Activated naive CD8-positive, alpha-beta T cell treated with anti-CD3 and anti-CD28 coated beads, Interleukin-2, amount 10 ng/mL, durations not matched to agents 7 days and 5 days (primary cell): Measurements from ENCODE around the gene CCL25. TPM values are rescaled to one million over a fixed set of nuclear protein-coding genes. Genes with fewer than 3 reads are reported as not detected.

Experiments
- total RNA-seq, 2 experiments: library from RNA; stranded (reverse); gene quantifications; one replicate each; pipeline ENCODE4 v1.2.3, GENCODE V29; 2021

The CCL25 gene
- total RNA-seq, 2 experiments from 2014 or later: 15.9 to 19.0 TPM

Other genes starting within 250 kb of the CCL25 start
- 10 to 100 TPM in 1 of 2 experiments, 1 to 10 TPM in 1; 9.6 to 10.4 TPM for gene EVI5L, start 222.5 kb upstream of the CCL25 start, total RNA-seq
- gene PRR36, start 178.4 kb upstream of the CCL25 start, total RNA-seq: under 1 TPM; 0.40 to 0.78 TPM
- not detected for gene LRRC8E, start 164.2 kb upstream of the CCL25 start, total RNA-seq
- 10 to 100 TPM; 46.8 to 46.9 TPM for gene MAP2K7, start 148.9 kb upstream of the CCL25 start, total RNA-seq
- gene TGFBR3L, start 137.9 kb upstream of the CCL25 start, total RNA-seq: 1 to 10 TPM; 2.2 to 3.6 TPM
- 10 to 100 TPM; 18.3 to 20.7 TPM for gene SNAPC2, start 132.4 kb upstream of the CCL25 start, total RNA-seq
- not detected for gene CTXN1, start 126.6 kb upstream of the CCL25 start, total RNA-seq
- gene TIMM44, start 109.1 kb upstream of the CCL25 start, total RNA-seq: 10 to 100 TPM; 66.6 to 67.8 TPM
- 10 to 100 TPM; 90.9 to 91.5 TPM for gene ELAVL1, start 47.1 kb upstream of the CCL25 start, total RNA-seq
- under 1 TPM; 0.03 to 0.50 TPM for gene FBN3, start 96.8 kb downstream of the CCL25 start, total RNA-seq
- gene CERS4, start 156.6 kb downstream of the CCL25 start, total RNA-seq: 10 to 100 TPM; 32.5 to 32.8 TPM